A673 (cell line): ENCODE measurements around the gene PILRB.

Source experiments
- EZH2 ChIP-seq: fragments of 200-600 bp; sonication (generic); IDR thresholded peaks from 2 replicates; pipeline ENCODE4 v1.6.1; 2017; ENCODE audit warnings: borderline replicate concordance, low read depth, mild to moderate bottlenecking, mixed read lengths, antibody characterized with exemption, low read length; ENCODE audit not compliant: poor library complexity, severe bottlenecking
- TF ChIP-seq, protein P1 (sequence below): fragments of 300-800, 200-600 bp; sonication (generic); conservative IDR thresholded peaks from 2 replicates; pipeline ENCODE4 v1.5.1; 2017; ENCODE audit warnings: low read depth, mild to moderate bottlenecking, antibody characterized with exemption, low read length, moderate library complexity, mixed read lengths

DNA sequence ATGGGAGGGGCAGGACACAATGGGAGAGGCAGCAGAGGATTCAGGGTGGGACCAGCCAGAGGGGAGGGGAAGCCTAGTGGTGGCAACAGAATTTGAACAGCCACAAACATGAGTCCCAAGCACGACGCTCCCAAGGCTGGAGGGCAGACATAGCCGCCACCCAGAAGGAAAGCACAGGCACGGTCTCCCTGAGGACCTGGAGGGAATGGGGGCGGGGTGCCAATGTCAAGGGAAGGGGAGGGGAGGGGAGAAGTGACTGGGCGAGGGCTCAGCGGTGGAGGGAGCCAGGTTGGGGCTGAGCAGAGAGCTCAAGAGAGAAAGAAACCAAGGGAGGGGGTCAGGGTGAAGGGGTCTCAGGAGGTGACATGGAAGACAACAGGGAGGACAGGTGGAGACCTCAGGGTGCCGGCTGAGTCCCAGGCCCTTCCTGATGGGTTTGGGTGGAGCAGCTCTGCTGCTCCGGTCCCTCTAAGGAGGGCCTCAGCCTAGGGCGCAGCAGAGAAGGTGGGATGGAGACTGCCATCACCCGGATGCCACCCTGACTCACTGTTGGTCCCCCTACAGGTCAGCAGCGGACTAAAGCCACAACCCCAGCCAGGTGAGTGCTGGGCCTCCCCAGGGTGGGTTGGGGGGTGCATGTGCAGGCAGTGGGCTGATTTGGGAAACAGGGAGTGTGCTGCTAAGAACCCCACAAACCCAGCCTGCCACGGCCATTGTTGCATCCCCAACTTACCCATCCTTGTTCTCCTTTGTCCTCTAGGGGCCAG is 39.6 kb downstream of the PILRB start:
- no peak for TF ChIP-seq EZH2
- TF ChIP-seq, protein P1, sequence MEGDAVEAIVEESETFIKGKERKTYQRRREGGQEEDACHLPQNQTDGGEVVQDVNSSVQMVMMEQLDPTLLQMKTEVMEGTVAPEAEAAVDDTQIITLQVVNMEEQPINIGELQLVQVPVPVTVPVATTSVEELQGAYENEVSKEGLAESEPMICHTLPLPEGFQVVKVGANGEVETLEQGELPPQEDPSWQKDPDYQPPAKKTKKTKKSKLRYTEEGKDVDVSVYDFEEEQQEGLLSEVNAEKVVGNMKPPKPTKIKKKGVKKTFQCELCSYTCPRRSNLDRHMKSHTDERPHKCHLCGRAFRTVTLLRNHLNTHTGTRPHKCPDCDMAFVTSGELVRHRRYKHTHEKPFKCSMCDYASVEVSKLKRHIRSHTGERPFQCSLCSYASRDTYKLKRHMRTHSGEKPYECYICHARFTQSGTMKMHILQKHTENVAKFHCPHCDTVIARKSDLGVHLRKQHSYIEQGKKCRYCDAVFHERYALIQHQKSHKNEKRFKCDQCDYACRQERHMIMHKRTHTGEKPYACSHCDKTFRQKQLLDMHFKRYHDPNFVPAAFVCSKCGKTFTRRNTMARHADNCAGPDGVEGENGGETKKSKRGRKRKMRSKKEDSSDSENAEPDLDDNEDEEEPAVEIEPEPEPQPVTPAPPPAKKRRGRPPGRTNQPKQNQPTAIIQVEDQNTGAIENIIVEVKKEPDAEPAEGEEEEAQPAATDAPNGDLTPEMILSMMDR, result no peak
